ENCODE measurements around the gene TDRD6.

DNA sequence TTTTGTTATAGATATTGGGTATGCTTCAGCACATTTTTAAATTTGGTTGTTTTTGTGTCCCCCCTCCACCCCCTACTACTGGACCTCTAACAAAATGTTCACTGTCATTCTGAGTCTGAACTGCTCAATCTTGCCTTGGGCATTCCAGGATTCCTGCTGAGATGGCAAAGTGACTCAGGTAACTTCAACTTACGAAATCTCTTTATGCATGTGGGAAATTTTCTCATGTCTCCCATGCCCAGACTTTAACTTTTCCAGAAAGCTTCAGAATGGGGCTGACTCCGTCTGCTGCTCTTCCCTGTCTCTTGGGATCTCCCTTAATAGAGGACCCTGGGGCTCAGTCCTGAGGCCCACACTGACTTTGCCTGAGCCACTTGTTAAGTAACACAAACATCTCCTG is 49.0 kb upstream of the TDRD6 start:
- TF ChIP-seq NFIC (IDR thresholded peaks at IDR 0.05; ENCODE audit: low read depth, low read length), result no peak
- TF ChIP-seq, protein P1, sequence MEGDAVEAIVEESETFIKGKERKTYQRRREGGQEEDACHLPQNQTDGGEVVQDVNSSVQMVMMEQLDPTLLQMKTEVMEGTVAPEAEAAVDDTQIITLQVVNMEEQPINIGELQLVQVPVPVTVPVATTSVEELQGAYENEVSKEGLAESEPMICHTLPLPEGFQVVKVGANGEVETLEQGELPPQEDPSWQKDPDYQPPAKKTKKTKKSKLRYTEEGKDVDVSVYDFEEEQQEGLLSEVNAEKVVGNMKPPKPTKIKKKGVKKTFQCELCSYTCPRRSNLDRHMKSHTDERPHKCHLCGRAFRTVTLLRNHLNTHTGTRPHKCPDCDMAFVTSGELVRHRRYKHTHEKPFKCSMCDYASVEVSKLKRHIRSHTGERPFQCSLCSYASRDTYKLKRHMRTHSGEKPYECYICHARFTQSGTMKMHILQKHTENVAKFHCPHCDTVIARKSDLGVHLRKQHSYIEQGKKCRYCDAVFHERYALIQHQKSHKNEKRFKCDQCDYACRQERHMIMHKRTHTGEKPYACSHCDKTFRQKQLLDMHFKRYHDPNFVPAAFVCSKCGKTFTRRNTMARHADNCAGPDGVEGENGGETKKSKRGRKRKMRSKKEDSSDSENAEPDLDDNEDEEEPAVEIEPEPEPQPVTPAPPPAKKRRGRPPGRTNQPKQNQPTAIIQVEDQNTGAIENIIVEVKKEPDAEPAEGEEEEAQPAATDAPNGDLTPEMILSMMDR (IDR thresholded peaks at IDR 0.05 in 2 of 3, conservative IDR thresholded peaks at IDR 0.05 in 1 of 3; ENCODE audit: control insufficient read depth in 2 of 3, extremely low read depth in 1 of 3, insufficient read depth in 1 of 3, low read depth in 3 of 3, low read length in 3 of 3), result no peak
- TF ChIP-seq POLR2A (IDR thresholded peaks at IDR 0.05; ENCODE audit: low read depth, low read length), result no peak
- TF ChIP-seq, protein P2, sequence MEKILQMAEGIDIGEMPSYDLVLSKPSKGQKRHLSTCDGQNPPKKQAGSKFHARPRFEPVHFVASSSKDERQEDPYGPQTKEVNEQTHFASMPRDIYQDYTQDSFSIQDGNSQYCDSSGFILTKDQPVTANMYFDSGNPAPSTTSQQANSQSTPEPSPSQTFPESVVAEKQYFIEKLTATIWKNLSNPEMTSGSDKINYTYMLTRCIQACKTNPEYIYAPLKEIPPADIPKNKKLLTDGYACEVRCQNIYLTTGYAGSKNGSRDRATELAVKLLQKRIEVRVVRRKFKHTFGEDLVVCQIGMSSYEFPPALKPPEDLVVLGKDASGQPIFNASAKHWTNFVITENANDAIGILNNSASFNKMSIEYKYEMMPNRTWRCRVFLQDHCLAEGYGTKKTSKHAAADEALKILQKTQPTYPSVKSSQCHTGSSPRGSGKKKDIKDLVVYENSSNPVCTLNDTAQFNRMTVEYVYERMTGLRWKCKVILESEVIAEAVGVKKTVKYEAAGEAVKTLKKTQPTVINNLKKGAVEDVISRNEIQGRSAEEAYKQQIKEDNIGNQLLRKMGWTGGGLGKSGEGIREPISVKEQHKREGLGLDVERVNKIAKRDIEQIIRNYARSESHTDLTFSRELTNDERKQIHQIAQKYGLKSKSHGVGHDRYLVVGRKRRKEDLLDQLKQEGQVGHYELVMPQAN (conservative IDR thresholded peaks at IDR 0.05), result no peak
